CD8-positive, alpha-beta memory T cell (primary cell): ENCODE measurements around the gene MPND. TPM values are rescaled to one million over a fixed set of nuclear protein-coding genes. Genes with fewer than 3 reads are reported as not detected.

Experiments
- CTCF ChIA-PET: fragments of 350-600 bp; sonication (Branson Sonifier 250); formaldehyde crosslinking; loops from one replicate; lab custom pipeline; 2021; ENCODE audit warnings: antibody characterized with exemption; lab: Charles Lee
- POLR2A ChIA-PET: fragments of 350-600 bp; sonication (Branson Sonifier 250); formaldehyde crosslinking; loops from one replicate; lab custom pipeline; 2021; ENCODE audit warnings: antibody characterized with exemption; lab: Charles Lee
- DNase-seq, 5 donors: peaks; one replicate each; pipeline versions ENCODE4 v3.0.0 to v3.0.0-alpha.2; 2020 to 2022; ENCODE audit warnings: mixed read lengths in 1 of 5
- H3K27ac ChIP-seq: one replicate; pipeline ENCODE4 v1.7.0; 2013; ENCODE audit warnings: low read depth, mild to moderate bottlenecking, low read length, moderate library complexity
- H3K27me3 ChIP-seq: 2 replicates; pipeline ENCODE4 v1.7.0; 2013; ENCODE audit warnings: low read length, mild to moderate bottlenecking; ENCODE audit not compliant: insufficient read depth, poor library complexity, severe bottlenecking
- H3K36me3 ChIP-seq: 2 replicates; pipeline ENCODE4 v1.7.0; 2013; ENCODE audit warnings: mild to moderate bottlenecking, low read length, moderate library complexity; ENCODE audit not compliant: insufficient read depth
- H3K4me1 ChIP-seq: 2 replicates; pipeline ENCODE4 v1.7.0; 2013; ENCODE audit warnings: mild to moderate bottlenecking, low read length, moderate library complexity; ENCODE audit not compliant: insufficient read depth
- H3K4me3 ChIP-seq: 2 replicates; pipeline ENCODE4 v1.7.0; 2013; ENCODE audit warnings: mild to moderate bottlenecking, low read length
- H3K9me3 ChIP-seq: 2 replicates; pipeline ENCODE4 v1.7.0; 2013; ENCODE audit warnings: mild to moderate bottlenecking, low read length
- H3K27ac Mint-ChIP-seq, 8 donors: one replicate each; pipeline ENCODE4 v1.8.0; 2020 to 2021; ENCODE audit warnings: mixed read lengths in 8 of 8, mild to moderate bottlenecking in 6 of 8, inconsistent platforms in 3 of 8, moderate library complexity in 3 of 8
- H3K27me3 Mint-ChIP-seq, 2 donors: one replicate each; pipeline ENCODE4 v1.8.0; 2020 to 2021; ENCODE audit warnings: mixed read lengths in 2 of 2, mild to moderate bottlenecking in 1 of 2, moderate library complexity in 1 of 2
- H3K36me3 Mint-ChIP-seq, 3 donors: one replicate each; pipeline ENCODE4 v1.8.0; 2020 to 2021; ENCODE audit warnings: mixed read lengths in 3 of 3, inconsistent platforms in 1 of 3, mild to moderate bottlenecking in 1 of 3
- H3K4me1 Mint-ChIP-seq, 3 donors: one replicate each; pipeline ENCODE4 v1.8.0; 2020 to 2021; ENCODE audit warnings: mixed read lengths in 3 of 3, inconsistent platforms in 1 of 3, mild to moderate bottlenecking in 1 of 3
- H3K4me3 Mint-ChIP-seq, 7 donors: one replicate each; pipeline ENCODE4 v1.8.0; 2020 to 2021; ENCODE audit warnings: mixed read lengths in 7 of 7, mild to moderate bottlenecking in 6 of 7, moderate library complexity in 4 of 7, inconsistent platforms in 2 of 7
- H3K9me3 Mint-ChIP-seq, 5 donors: one replicate each; pipeline ENCODE4 v1.8.0; 2020 to 2022; ENCODE audit warnings: mixed read lengths in 5 of 5, mild to moderate bottlenecking in 3 of 5, moderate library complexity in 2 of 5, inconsistent platforms in 1 of 5
- polyA plus RNA-seq: library from polyadenylated mRNA; unstranded; fragments of 300-500 nt; fragmentation: Illumina TruSeq; gene quantifications from one replicate; pipeline ENCODE4 v1.2.3, GENCODE V29; 2021
- total RNA-seq, 2 experiments: library from RNA; stranded (reverse); gene quantifications; one replicate each; pipeline ENCODE4 v1.2.3, GENCODE V29; 2021

The MPND gene
- total and polyA plus RNA-seq, 3 experiments from 2014 or later: 8.4 to 18.3 (median 17.0) TPM

- Histone ChIP-seq H3K4me3 (no peak overlapping the region), H3K27ac (no peak overlapping the region), H3K27me3 (no peaks in the 10 kb centered on the region), H3K9me3 (no peaks in the 10 kb centered on the region), H3K36me3 (no peaks in the 10 kb centered on the region), H3K4me1 (no peaks in the 10 kb centered on the region)
- peak overlapping the region in 2 of 8 donors; percentile 21 to 43 for H3K27ac Mint-ChIP-seq
- POLR2A ChIA-PET: no interaction called here
- DNase-seq: no peak
- CTCF ChIA-PET: interaction anchor here (1.9 kb wide), 1 partner anchor 11 kb away, joined by 4 read pairs; no protein-coding TSS in a partner anchor
- peaks cover 0 to 1% (median 0%) of the 10 kb centered on the region in 3 donors for H3K36me3 Mint-ChIP-seq
- H3K4me3 Mint-ChIP-seq: peak overlapping the region in 1 of 7 donors; percentile 36
- H3K4me1 Mint-ChIP-seq: no peaks in the 10 kb centered on the region
- no peaks in the 10 kb centered on the region for H3K9me3 Mint-ChIP-seq
- H3K27me3 Mint-ChIP-seq: peaks cover 0 to under 1% of the 10 kb centered on the region in 2 donors
Measured at GRCh38 chr19:4310247-4311121, 32.9 kb upstream of the MPND start.

GRCh38 chr19:4313847-4314490, 29.4 kb upstream of the MPND start:
- Histone ChIP-seq H3K9me3 (no peaks in the 10 kb centered on the region), H3K4me3 (no peak overlapping the region), H3K27me3 (no peaks in the 10 kb centered on the region), H3K36me3 (no peaks in the 10 kb centered on the region), H3K4me1 (no peaks in the 10 kb centered on the region), H3K27ac (no peak overlapping the region)
- Mint-ChIP-seq H3K27me3 (no peaks in the 10 kb centered on the region), H3K27ac (no peak overlapping the region), H3K36me3 (no peaks in the 10 kb centered on the region), H3K9me3 (peaks cover 0 to 2% (median 0%) of the 10 kb centered on the region in 5 donors), H3K4me3 (no peak overlapping the region), H3K4me1 (no peaks in the 10 kb centered on the region)
- CTCF ChIA-PET: interaction anchor here (1.9 kb wide), 1 partner anchor 46 kb away, joined by 4 read pairs; no protein-coding TSS in a partner anchor
- no peak for DNase-seq
- POLR2A ChIA-PET: no interaction called here

GRCh38 chr19:4316956-4317355, 26.4 kb upstream of the MPND start:
- ChIA-PET POLR2A (no interaction called here), CTCF (no interaction called here)
- Mint-ChIP-seq H3K4me3 (no peak overlapping the region), H3K27me3 (no peaks in the 10 kb centered on the region), H3K4me1 (peaks cover 0 to 1% (median 0%) of the 10 kb centered on the region in 3 donors), H3K9me3 (peaks cover 0 to 5% (median 0%) of the 10 kb centered on the region in 5 donors), H3K36me3 (no peaks in the 10 kb centered on the region), H3K27ac (no peak overlapping the region)
- Histone ChIP-seq H3K4me3 (no peak overlapping the region), H3K27me3 (no peaks in the 10 kb centered on the region), H3K9me3 (no peaks in the 10 kb centered on the region), H3K27ac (no peak overlapping the region), H3K4me1 (no peaks in the 10 kb centered on the region), H3K36me3 (no peaks in the 10 kb centered on the region)
- DNase-seq: no peak

- CTCF ChIA-PET: no interaction called here
- Histone ChIP-seq H3K27me3 (no peaks in the 10 kb centered on the region), H3K9me3 (no peaks in the 10 kb centered on the region), H3K4me1 (no peaks in the 10 kb centered on the region), H3K27ac (no peak overlapping the region), H3K36me3 (no peaks in the 10 kb centered on the region), H3K4me3 (no peak overlapping the region)
- POLR2A ChIA-PET: no interaction called here
- no peak overlapping the region for H3K4me3 Mint-ChIP-seq
- no peak for DNase-seq
- no peak overlapping the region for H3K27ac Mint-ChIP-seq
- no peaks in the 10 kb centered on the region for H3K36me3 Mint-ChIP-seq
- H3K27me3 Mint-ChIP-seq: no peaks in the 10 kb centered on the region
- H3K4me1 Mint-ChIP-seq: peaks cover 0 to 1% (median 0%) of the 10 kb centered on the region in 3 donors
- peaks cover 0 to 5% (median 0%) of the 10 kb centered on the region in 5 donors for H3K9me3 Mint-ChIP-seq
Measured at GRCh38 chr19:4318460-4318859, 24.9 kb upstream of the MPND start.

GRCh38 chr19:4319067-4319718, 24.2 kb upstream of the MPND start:
- Mint-ChIP-seq H3K4me3 (no peak overlapping the region), H3K4me1 (peaks cover 0 to 1% (median 0%) of the 10 kb centered on the region in 3 donors), H3K27ac (peak overlapping the region in 4 of 8 donors; percentile 7 to 92 (median 22)), H3K27me3 (no peaks in the 10 kb centered on the region), H3K36me3 (no peaks in the 10 kb centered on the region), H3K9me3 (peaks cover 0 to 5% (median 0%) of the 10 kb centered on the region in 5 donors)
- Histone ChIP-seq H3K27ac (no peak overlapping the region), H3K27me3 (no peaks in the 10 kb centered on the region), H3K36me3 (no peaks in the 10 kb centered on the region), H3K4me1 (no peaks in the 10 kb centered on the region), H3K4me3 (no peak overlapping the region), H3K9me3 (no peaks in the 10 kb centered on the region)
- POLR2A ChIA-PET: interaction anchor here (0.7 kb wide), 1 partner anchor 28 kb away, joined by 5 read pairs; no protein-coding TSS in a partner anchor
- DNase-seq: no peak
- CTCF ChIA-PET: interaction anchor here (0.7 kb wide), 1 partner anchor 51 kb away, joined by 3 read pairs; no protein-coding TSS in a partner anchor

GRCh38 chr19:4320419-4320818, 22.9 kb upstream of the MPND start:
- Mint-ChIP-seq H3K27ac (peak overlapping the region in 2 of 8 donors; percentile 69 to 94), H3K4me3 (no peak overlapping the region), H3K36me3 (no peaks in the 10 kb centered on the region), H3K4me1 (peaks cover 0 to 1% (median 0%) of the 10 kb centered on the region in 3 donors), H3K27me3 (no peaks in the 10 kb centered on the region), H3K9me3 (peaks cover 0 to 5% (median 0%) of the 10 kb centered on the region in 5 donors)
- POLR2A ChIA-PET: no interaction called here
- H3K4me3 ChIP-seq: no peak overlapping the region
- no peak overlapping the region for H3K27ac ChIP-seq
- no peaks in the 10 kb centered on the region for H3K4me1 ChIP-seq
- no peaks in the 10 kb centered on the region for H3K9me3 ChIP-seq
- H3K36me3 ChIP-seq: no peaks in the 10 kb centered on the region
- no peaks in the 10 kb centered on the region for H3K27me3 ChIP-seq
- no peak for DNase-seq
- CTCF ChIA-PET: interaction anchor here (0.9 to 3.8 kb wide), 4 partner anchors 9 to 32 kb away, joined by 3 to 16 read pairs (median 4); no protein-coding TSS in a partner anchor

GRCh38 chr19:4322942-4323665, 20.3 kb upstream of the MPND start:
- Histone ChIP-seq H3K27ac (no peak overlapping the region), H3K4me3 (no peak overlapping the region), H3K27me3 (no peaks in the 10 kb centered on the region), H3K9me3 (no peaks in the 10 kb centered on the region), H3K4me1 (peaks cover 11% of the 10 kb centered on the region), H3K36me3 (no peaks in the 10 kb centered on the region)
- no peak for DNase-seq
- ChIA-PET CTCF (interaction anchor here (1.0 to 3.8 kb wide), 4 partner anchors 29 to 77 kb away, joined by 3 to 16 read pairs (median 11); partner anchors contain the start of gene SH3GL1), POLR2A (no interaction called here)
- H3K27me3 Mint-ChIP-seq: peaks cover 0 to 4% of the 10 kb centered on the region in 2 donors
- H3K4me3 Mint-ChIP-seq: no peak overlapping the region
- no peaks in the 10 kb centered on the region for H3K36me3 Mint-ChIP-seq
- H3K4me1 Mint-ChIP-seq: peaks cover 16 to 21% (median 17%) of the 10 kb centered on the region in 3 donors
- peaks cover 0 to 5% (median 0%) of the 10 kb centered on the region in 5 donors for H3K9me3 Mint-ChIP-seq
- H3K27ac Mint-ChIP-seq: no peak overlapping the region
